HepG2 (cell line): ENCODE results near the gene INSIG2. TPM values are rescaled to one million over a fixed set of nuclear protein-coding genes. Genes with fewer than 3 reads are reported as not detected.

Experiments
- ATAC-seq: fragments of 200-7000 bp; cut with Tn5 transposase; 3 replicates; pipeline ENCODE4 v1.9.1; 2020; ENCODE audit warnings: mild to moderate bottlenecking, moderate library complexity
- BruUV-seq: library from RNA; stranded (reverse); fragments of 400-500 nt; replicated peaks from 2 replicates; lab custom pipeline; 2021; lab: Mats Ljungman, UMichigan
- CTCF ChIA-PET: fragments of 300-600 bp; formaldehyde crosslinking; extraction: SDS; loops from one replicate; lab custom pipeline; 2021; ENCODE audit warnings: low total read pairs, inconsistent platforms, low intra/inter-chr PET ratio; lab: Yijun Ruan, JAX
- POLR2A ChIA-PET: fragments of 350-600 bp; sonication (Branson Sonifier 250); formaldehyde crosslinking; loops from one replicate; lab custom pipeline; 2020; ENCODE audit warnings: antibody characterized with exemption, inconsistent platforms; lab: Yijun Ruan, JAX
- DNase-seq: peaks from one replicate; pipeline ENCODE4 v3.0.0-alpha.2; 2015; ENCODE audit warnings: low spot score
- FAIRE-seq: peaks from 3 replicates; lab custom pipeline; 2011; peaks lifted over from hg19 to GRCh38; lab: Jason Lieb, UNC
- H2AFZ ChIP-seq: one replicate; pipeline ENCODE4 v1.6.1; 2011; ENCODE audit warnings: low read length, inconsistent platforms
- H3K27ac ChIP-seq: fragments of 300-600 bp; 3 replicates; pipeline ENCODE4 v1.8.0; 2011; ENCODE audit warnings: mixed run types, mild to moderate bottlenecking, mixed read lengths, low read length, inconsistent platforms; ENCODE audit not compliant: insufficient read depth; ENCODE audit errors: extremely low read length
- H3K27me3 ChIP-seq, 2 experiments: fragments of 200-600 bp in 1 of 2; 2 replicates in 1 of 2; 3 replicates in 1 of 2; pipeline versions ENCODE4 v1.6.0 to v1.8.0; 2011; ENCODE audit warnings: low read length in 2 of 2, mild to moderate bottlenecking in 2 of 2, moderate library complexity in 2 of 2, inconsistent platforms in 1 of 2; ENCODE audit not compliant: insufficient read depth in 2 of 2, control insufficient read depth in 1 of 2
- H3K36me3 ChIP-seq, 2 experiments: fragments of 200-600 bp in 1 of 2; replicated peaks in 1 of 2; 2 replicates in 1 of 2; 3 replicates in 1 of 2; pipeline versions ENCODE4 v1.5.1 to v1.8.0; 2011; ENCODE audit warnings: low read length in 2 of 2, inconsistent platforms in 1 of 2; ENCODE audit not compliant: insufficient read depth in 2 of 2, control insufficient read depth in 1 of 2
- H3K4me1 ChIP-seq: 2 replicates; pipeline ENCODE4 v1.5.1; 2012; ENCODE audit warnings: low read length, inconsistent platforms; ENCODE audit not compliant: insufficient read depth
- H3K4me2 ChIP-seq: 2 replicates; pipeline ENCODE4 v1.6.0; 2011; ENCODE audit warnings: low read depth, low read length, inconsistent platforms
- H3K4me3 ChIP-seq, 3 experiments: fragments of 200-600 bp in 1 of 3; sonication (generic), shearing (Covaris generic) in 1 of 3; replicated peaks in 1 of 3; 2 replicates each; pipeline ENCODE4 v1.5.1; 2011 to 2016; ENCODE audit warnings: low read length in 3 of 3, inconsistent platforms in 2 of 3, low read depth in 2 of 3, mild to moderate bottlenecking in 2 of 3, control low read depth in 1 of 3, mixed read lengths in 1 of 3; ENCODE audit not compliant: insufficient read depth in 1 of 3
- H3K79me2 ChIP-seq: one replicate; pipeline ENCODE4 v1.6.1; 2011; ENCODE audit warnings: low read length, inconsistent platforms; ENCODE audit not compliant: insufficient read depth
- H3K9ac ChIP-seq: 2 replicates; pipeline ENCODE4 v1.6.0; 2011; ENCODE audit warnings: mild to moderate bottlenecking, low read depth, low read length, inconsistent platforms; ENCODE audit not compliant: insufficient read depth
- H3K9me3 ChIP-seq: 2 replicates; pipeline ENCODE4 v1.5.1; 2012; ENCODE audit warnings: mild to moderate bottlenecking, low read length
- H4K20me1 ChIP-seq: 2 replicates; pipeline ENCODE4 v1.6.0; 2011; ENCODE audit warnings: inconsistent platforms, mild to moderate bottlenecking, low read length, moderate library complexity; ENCODE audit not compliant: insufficient read depth
- CCDC6 ChIP-seq: sonication (generic); formaldehyde crosslinking; IDR thresholded peaks from 2 replicates; pipeline ENCODE4 v1.8.1; 2022; ENCODE audit warnings: mild to moderate bottlenecking, missing genetic modification reagents, moderate library complexity
- FOXO4 ChIP-seq: sonication (generic); formaldehyde crosslinking; conservative IDR thresholded peaks from 2 replicates; pipeline ENCODE4 v1.8.1; 2023; ENCODE audit warnings: missing genetic modification reagents
- KLF9 ChIP-seq: IDR thresholded peaks from 2 replicates; pipeline ENCODE4 v1.6.1; 2016; ENCODE audit warnings: low read depth
- RERE ChIP-seq: IDR thresholded peaks from 2 replicates; pipeline ENCODE4 v1.6.1; 2016; ENCODE audit warnings: low read depth, missing genetic modification reagents, missing compliant biosample characterization
- RNF219 ChIP-seq: sonication (generic); formaldehyde crosslinking; IDR thresholded peaks from 2 replicates; pipeline ENCODE4 v1.5.0; 2020; ENCODE audit warnings: mild to moderate bottlenecking, missing genetic modification reagents
- ZNF782 ChIP-seq: sonication (generic); formaldehyde crosslinking; IDR thresholded peaks from 2 replicates; pipeline ENCODE4 v1.4.0; 2020; ENCODE audit warnings: missing genetic modification reagents, mild to moderate bottlenecking, borderline replicate concordance
- WGBS: methylation state at CpG from one replicate; pipeline ENCODE4 v1.1.6; 2017; ENCODE audit warnings: low lambda C conversion rate; 5-methylcytosine and 5-hydroxymethylcytosine counted together
- in situ Hi-C: cut with HindIII; loops from 2 replicates; pipeline ENCODE4 v1.10.0; 2017; ENCODE audit warnings: low pct_unique_long_range_greater_than_20kb; ENCODE audit not compliant: extremely low pct_ligation_motif_present
- intact Hi-C: fragments of 100-400 bp; cut with micrococcal nuclease; formaldehyde crosslinking; loops from one replicate; pipeline ENCODE4 v1.10.0; 2022; ENCODE audit not compliant: unreplicated experiment
- polyA plus RNA-seq, 8 experiments: library from polyadenylated mRNA; depleted of rRNA in 3 of 8; stranded (reverse) in 7 of 8; unstranded in 1 of 8; fragments of >200 nt; fragmentation: Illumina TruSeq in 4 of 8; extraction: Trizol in 4 of 8; gene quantifications; 2 replicates each; pipeline versions ENCODE4 v1.2.1 to v1.2.3, GENCODE V29; 2011 to 2016; ENCODE audit warnings: low read depth in 4 of 8, missing spikeins in 1 of 8, mixed read lengths in 1 of 8; ENCODE audit not compliant: insufficient read depth in 1 of 8
- total RNA-seq, 5 experiments: library from RNA; depleted of rRNA; stranded (reverse); fragments of >200 nt; fragmentation: Illumina TruSeq; extraction: Trizol; gene quantifications; 2 replicates each; pipeline ENCODE4 v1.2.3, GENCODE V29; 2016; ENCODE audit warnings: low read depth in 1 of 5

INSIG2 gene
- total and polyA plus RNA-seq, 2 of the 13 experiments (the other 11 are each of a cell fraction or from before 2014, with no cell fraction given): 73.5 to 481 TPM

GRCh38 chr2:118077636-118078247 lies 10.5 kb upstream of the INSIG2 start (continued):
- no peak for TF ChIP-seq RERE (CRISPR knock-in tag)
- TF ChIP-seq ZNF782 (CRISPR knock-in tag): no peak
- 0 out of 2 replicates have a peak, but pooled peaks have one; percentile 26 for TF ChIP-seq CCDC6 (CRISPR knock-in tag)
- TF ChIP-seq KLF9: no peak

GRCh38 chr2:118078734-118079133 lies 9.5 kb upstream of the INSIG2 start:
- Histone ChIP-seq H3K9ac (no peak overlapping the region), H3K27me3 (no peaks in the 10 kb centered on the region), H3K4me1 (peaks cover 52% of the 10 kb centered on the region), H3K36me3 (no peaks in the 10 kb centered on the region), H4K20me1 (no peaks in the 10 kb centered on the region), H3K27ac (no peak overlapping the region), H2AFZ (no peak overlapping the region), H3K79me2 (no peaks in the 10 kb centered on the region), H3K4me3 (no peak overlapping the region), H3K4me2 (no peak overlapping the region), H3K9me3 (no peaks in the 10 kb centered on the region)
- ChIA-PET POLR2A (interaction anchor here (1.1 to 3.2 kb wide), 2 partner anchors 9 to 10 kb away, joined by 3 to 12 read pairs; partner anchors contain the start of gene INSIG2), CTCF (no interaction called here)
- no TSS peak for BruUV-seq
- DNase-seq (no peak), FAIRE-seq (no peak), ATAC-seq (no peak)
- intact Hi-C loops (no loop called here), in situ Hi-C loops (no loop called here)
- WGBS: 87% methylated on average over 3 of the region's 3 CpGs
- no peak for TF ChIP-seq RNF219 (CRISPR knock-in tag)
- TF ChIP-seq FOXO4 (CRISPR knock-in tag): 0 out of 2 replicates have a peak, but pooled peaks have one; percentile 9
